DMS153 treated with DMSO at 0.1 percent for 48 hours (cell line): ENCODE results near the gene ATP6V1C2.
"Not testable (repeated sequence)": the region's sequence is repeated elsewhere in the genome, so short reads cannot be mapped to it uniquely, and the experiment has no call there.

Experiments used
- DNase-seq: peaks from one replicate; lab custom pipeline; 2025; ENCODE audit not compliant: unreplicated experiment; lab: John Stamatoyannopoulos, UW

Gene ATP6V1C2

DNA sequence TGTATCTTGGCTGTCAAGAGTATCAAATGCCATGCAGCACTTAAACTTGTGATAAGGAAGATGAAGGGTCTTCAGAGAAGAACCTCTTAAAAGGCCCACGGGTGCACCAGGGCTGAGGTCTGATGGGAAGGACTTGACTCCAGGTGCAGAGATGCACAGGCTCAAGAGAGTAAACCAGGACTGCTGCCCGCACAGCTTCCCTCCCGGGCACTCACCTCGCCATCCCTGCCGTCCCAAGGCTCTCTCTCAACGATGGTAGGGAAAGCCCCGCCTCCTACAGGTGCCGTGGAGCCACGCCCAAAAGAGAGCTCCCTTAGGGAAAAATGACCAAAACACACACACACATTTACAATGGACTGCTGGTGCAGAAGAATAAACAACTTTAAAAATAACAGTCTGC is 63.3 kb downstream of the ATP6V1C2 start:
- DNase-seq, result no peak

DNA sequence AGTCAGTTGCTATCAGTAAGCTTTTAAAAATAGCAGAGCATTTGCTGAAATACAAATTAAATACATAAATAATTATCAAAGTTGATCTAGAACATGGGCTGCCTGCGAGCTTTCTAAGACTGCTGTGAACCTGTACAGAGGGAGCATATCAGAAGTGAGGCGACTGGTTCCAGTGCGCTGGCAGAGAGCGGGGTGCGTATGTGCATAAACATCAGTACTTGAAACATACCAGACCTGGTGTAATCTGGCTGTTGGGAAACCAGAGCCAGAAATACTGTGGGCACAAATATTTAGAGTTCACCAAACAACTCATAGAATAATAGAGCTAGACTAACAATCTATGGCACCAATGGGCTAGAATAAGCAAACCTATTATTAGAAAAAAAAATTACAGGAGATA is 63.8 kb downstream of the ATP6V1C2 start:
- no peak for DNase-seq

DNA sequence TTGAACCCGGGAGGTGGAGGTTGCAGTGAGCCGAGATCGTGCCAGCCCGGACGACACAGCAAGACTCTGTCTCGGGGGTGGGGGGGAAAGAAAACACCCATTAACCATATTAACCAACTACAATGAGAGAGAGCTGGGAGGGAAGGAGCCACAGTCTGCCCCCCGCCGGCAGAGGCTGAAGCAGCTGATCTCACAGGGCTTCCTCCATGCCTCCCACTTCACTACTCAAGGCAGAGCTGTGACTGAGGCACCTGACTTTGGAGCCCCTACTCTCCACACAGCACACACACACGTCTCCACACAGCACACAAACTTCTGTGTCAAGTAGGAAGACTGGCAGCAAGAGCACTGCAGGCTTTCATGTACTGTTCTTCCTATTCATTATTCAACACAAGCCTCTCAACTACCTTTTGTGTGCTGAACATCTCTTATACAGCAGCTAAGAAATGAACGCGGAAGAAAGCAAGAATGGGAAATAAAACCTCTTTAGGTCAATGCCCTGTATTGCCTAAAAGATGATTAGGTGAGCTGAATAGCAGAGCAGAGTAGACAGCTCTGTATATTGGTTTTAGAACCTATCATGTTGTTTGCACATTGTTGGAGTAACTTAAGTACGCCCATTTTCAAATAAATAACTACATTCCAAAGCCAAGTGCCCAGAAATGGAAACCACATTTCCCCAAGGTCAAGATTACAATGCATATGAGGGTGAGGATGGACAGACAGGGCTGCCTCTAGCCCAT is 65.0 kb downstream of the ATP6V1C2 start:
- no peak for DNase-seq

DNA sequence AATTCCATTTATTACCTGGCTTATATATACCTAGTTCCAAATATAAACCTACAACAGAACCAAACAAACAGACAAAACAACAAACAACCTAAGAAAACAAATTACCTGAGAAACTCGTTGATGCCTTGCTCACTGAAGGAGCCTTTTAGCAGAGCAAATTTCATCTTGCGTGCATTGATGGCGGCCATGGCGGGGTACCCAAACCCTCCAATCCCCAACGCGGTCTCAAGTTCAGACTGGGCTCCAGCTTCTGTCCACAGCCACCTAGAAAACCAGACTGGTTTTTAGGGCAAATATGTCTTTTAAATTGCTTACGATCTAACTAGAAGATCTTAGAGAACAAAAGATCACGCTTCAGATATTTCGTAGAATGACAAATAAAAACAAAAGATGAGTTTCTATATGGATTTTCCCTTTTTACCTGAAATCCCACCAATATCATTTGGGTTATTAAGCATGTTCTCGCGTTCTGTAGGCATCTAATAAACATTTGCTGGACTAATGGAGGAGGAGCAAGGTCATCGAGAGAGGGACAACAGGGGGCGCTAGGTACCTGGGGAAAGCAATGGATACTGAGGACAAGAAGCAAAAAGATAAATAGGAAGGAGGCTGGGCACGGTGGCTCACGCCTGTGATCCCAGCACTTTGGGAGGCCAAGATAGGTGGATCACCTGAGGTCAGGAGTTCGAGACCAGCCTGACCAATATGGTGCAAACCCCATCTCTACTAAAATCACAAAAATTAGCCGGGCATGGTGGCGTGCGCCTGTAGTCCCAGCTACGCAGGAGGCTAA is 65.9 kb downstream of the ATP6V1C2 start:
- no peak for DNase-seq

DNA sequence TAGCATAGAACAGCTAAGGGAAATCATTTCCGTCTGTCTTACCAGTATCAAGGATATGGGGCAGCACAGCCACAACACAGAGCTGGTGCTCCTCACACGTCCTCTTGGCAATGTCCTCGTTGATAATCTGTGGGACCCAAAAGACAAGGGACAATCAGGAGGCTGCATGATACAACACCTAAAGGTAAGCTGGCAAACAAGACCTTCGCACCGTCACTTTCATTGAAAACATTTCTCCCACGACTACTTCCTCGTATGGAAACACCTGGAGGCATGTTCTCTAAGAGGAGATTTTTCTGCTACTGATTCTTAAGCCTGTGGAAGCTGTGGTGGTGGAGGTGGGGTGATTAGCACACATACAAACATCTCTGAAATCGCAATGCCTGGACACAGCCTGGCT is 67.4 kb downstream of the ATP6V1C2 start:
- DNase-seq, result no peak

DNA sequence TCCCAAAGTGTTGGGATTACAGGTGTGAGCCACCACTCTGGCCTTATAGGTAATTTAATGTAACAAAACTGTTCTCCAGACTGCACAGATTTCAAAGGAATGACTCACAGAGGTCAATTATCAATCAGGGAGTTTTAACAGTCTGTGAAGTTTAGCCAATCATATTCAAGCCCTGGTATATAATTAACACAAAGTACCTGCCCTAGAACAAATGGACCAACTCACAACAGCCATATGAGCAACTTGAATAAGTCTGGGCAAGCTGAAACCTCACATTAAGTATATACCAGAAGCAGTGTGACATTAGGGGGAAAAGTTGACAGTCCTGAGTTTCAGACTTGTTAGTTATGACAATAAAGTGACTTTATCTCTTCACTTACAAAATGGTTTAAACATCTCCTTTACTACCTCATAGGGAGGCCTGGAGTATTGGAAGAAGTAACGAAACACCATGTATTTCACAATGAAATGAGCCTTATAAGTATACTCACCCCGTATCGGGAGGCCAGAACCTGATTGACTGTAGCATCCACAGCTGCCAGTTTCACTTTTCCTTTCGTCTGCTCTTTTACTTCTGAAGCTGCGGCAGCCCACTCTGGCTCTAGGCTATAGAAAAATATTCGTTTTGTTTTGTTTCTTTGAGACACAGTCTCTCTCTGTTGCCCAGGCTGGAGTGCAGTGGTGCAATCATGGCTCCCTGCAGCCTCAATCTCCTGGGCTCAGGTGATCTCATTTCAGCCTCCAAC is 69.0 kb downstream of the ATP6V1C2 start:
- DNase-seq, result no peak

DNA sequence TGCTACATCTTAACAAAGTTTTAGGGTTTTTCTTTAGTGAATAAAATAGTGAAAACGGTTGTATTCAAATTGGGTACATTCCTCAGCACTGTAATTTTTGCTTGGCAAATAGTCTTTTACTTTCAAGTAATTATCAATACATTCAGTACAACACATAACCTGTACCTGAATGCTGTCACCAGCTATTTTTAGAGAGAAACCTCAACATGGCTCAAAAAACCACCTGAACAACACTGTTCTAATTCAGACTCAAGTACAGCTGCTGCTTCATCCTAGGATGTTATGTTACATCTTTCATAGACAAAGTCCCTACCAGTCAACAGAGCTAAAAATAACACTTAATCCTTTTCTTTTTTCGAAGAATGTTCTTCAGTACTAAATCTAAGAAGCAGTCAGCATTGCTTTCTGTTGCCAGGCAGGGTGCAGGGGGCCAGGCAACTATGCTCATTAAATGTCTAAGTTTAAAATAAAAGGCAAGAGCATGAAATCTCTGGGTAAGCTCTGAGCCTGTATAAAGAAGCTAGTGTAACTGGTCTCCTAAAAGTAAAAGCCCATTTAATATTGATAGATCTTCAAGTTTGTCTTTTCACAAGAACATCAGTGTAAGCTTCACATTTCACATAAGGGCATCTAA is 70.7 kb downstream of the ATP6V1C2 start:
- DNase-seq, result no peak

DNA sequence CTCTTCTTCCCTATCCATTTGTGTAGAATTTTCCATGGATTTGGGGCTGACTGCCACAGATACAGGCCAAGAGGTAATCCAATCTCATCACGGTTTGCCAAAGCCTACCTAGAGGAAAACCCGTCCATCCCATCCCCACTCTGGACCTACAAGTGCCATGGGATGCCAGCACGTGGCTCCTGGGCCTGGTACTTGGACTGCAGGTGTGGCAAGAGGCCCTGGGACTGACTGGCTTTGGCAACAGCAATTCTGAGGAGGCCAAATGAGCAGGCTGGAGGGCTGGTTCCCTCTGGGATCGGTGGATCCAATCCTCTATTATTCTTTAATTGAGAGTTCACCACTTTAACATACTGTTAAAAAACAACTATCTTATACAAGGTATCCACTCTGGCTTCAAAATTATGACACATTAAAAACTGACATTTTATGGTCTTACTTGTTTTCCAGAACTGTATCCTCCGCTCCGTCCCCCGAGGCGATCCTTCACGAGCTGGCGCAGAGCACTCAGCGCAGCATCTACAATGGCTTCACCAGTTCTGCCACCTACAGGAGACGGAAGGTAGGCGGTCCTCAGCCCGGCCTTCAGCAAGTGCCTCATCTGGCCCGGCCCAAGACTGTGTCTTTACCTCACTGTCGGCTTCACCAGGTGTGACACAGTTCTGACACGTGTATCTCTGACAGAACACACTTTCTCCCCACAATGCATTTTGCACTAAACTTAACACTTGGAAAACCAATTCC is 71.4 kb downstream of the ATP6V1C2 start:
- DNase-seq, result no peak

DNA sequence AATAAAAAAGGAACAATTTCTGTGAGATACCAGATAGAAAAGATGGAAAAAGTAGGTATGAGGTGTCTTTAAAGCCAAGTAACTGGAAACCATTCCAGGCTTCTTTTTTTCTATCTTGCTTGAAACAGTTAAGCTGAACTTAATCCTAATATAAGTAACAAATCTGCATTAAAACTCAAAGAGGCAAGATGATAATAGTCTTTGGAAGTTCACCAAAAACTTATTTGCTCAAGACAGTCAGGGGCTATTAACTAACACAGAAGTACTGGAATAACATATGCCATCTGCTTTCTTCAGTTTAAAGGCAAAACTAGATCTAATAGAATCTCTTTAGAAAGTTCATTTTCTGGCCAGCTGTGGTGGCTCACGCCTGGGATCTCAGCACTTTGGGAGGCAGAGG is 72.4 kb downstream of the ATP6V1C2 start:
- no peak for DNase-seq

DNA sequence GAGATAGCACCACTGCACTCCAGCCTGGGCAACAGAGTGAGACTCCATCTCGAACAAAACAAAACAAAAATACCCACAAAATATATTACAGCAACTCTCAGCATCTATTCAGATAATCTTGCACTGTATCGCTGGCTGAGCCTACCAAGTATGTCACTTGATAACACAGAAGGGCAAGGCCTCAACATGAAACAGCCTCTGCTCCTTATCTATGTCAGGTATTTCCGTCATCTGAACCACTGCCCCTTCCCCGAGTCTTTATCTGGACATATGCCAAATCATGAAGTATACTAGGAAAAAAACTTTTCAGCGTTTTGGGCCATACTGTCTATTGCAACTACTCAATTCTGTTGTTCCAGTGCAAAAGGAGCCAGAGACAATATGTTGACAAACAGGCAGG is 73.4 kb downstream of the ATP6V1C2 start:
- no peak for DNase-seq

DNA sequence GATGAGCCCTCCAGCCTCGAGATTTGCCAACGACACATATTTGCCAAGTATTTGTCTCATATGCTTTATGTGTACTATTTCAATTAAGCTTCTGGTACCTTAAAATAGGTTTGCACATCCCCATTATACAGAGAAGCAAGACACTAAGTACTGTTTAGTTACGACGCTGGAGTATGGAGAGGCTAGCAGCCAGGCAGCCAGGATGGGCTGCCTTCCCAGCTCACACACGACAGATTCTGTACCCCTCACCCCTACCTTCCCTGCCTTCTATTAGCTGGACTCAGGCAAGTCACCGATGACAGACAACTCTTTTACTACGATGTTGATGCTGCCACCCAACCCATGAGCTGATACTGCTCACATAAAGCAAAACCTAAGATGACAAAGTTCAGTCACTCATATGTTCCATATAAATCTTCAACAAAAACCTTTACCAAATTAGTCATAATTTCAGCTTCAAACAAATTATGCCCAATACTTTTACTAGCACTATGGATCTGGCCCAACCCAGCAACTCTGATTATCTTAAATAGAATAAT is 74.1 kb downstream of the ATP6V1C2 start:
- no peak for DNase-seq

DNA sequence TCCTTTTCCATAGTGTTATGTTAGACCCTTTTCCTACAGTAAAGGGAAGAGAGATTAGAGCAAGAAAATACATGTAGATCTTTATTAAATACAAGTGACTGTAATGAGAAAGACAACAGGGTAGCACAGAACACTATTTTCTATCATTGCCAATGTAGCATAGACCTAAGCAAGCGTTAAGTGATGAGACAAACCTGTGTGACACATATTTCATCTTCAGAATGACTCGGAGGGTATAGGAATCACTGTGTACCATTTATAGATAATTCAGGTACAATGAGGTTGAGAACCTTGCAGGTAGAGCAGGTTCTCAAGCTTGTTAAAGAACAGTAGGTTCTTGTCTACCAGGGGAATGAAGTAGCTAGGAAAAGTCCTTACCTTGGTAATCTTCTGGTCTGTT is 75.3 kb downstream of the ATP6V1C2 start:
- no peak for DNase-seq

DNA sequence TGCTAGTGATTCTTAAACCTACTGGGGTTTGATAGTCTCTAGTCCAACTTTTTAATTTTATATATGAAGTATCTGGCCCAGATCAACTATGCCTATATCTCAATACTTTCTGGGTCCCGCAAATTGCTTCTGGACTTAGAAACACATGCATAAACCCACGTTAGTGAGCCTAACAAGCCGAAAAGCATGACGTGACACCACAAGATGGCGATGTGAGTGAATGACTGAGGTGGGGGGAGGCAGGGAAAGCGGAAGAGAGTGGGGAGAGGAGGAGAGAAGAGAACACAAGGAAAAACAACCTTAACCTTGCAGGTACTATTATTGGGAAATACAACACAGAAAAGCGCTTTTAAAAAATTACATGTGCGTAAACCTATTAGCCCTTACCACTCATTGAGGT is 77.4 kb downstream of the ATP6V1C2 start:
- no peak for DNase-seq

DNA sequence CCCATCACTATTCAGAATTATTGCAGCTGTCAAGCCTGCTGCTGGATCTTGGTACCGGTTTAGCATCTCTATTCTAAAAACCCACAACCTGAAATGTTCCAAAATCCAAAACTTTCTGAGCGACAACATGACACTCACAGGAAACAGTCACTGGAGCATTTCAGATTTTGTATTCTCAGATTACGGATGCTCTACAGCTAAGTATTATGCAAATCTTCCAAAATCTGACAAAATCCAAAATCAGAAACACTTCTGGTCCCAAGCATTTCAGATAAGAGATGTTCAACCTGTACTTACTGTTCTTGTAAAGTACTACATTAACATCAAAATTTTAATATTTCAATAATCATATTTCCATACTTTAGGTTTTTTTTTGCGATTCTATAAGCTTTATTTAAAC is 78.7 kb downstream of the ATP6V1C2 start:
- no peak for DNase-seq

DNA sequence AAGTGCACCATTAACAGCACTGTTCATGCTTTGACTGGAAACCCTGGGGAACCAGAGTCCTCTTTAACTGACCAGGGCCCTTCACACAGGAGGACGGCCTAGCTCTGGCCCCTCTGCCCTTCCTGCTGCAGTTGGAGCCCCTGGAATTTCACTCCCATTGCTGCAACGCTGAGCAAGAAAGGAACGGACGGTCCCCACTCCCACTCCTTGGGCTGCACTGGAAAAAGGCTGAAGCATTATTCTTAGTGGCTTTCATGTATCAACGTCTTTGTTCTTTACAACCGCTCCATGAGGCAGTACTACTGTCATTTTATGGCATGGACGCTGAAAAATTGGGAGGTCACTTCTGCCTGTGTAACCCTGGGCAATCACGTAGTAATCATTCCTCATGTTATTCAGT is 81.2 kb downstream of the ATP6V1C2 start:
- no peak for DNase-seq

DNA sequence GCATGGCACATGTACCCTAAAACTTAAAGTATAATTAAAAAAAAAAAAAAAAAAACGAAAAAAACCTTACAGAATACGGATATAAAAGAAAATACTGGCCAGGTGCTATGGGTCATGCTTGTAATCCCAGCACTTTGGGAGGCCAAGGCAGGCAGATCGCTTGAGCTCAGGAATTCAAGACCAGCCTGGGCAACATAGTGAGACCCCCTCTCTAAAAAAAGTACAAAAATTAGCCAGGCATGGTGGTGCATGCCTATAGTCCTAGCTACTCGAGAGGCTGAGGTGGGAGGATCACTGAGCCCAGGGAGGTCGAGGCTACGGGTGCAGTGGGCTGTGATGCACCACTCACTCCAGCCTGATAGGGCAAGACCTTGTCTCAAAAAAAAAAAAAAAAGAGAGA is 84.6 kb downstream of the ATP6V1C2 start:
- DNase-seq, result not testable (repeated sequence)

DNA sequence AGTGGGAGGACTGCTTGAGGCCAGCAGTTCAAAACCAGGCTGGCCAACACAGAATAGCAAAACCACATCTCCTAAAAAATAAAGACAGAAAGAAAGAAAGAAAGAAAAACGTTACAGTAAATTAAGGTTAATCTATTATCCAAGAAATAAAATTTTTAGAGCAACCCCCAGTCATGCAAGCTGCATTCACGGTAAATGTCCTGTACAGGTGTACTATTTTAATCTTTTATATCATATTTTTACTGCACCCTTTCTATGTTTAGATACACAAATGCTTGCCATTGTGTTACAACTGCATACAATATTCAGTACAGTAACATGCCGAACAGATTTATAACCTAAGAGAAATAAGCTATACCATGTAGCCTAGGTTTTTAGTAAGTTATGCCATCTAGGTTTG is 85.1 kb downstream of the ATP6V1C2 start:
- no peak for DNase-seq

DNA sequence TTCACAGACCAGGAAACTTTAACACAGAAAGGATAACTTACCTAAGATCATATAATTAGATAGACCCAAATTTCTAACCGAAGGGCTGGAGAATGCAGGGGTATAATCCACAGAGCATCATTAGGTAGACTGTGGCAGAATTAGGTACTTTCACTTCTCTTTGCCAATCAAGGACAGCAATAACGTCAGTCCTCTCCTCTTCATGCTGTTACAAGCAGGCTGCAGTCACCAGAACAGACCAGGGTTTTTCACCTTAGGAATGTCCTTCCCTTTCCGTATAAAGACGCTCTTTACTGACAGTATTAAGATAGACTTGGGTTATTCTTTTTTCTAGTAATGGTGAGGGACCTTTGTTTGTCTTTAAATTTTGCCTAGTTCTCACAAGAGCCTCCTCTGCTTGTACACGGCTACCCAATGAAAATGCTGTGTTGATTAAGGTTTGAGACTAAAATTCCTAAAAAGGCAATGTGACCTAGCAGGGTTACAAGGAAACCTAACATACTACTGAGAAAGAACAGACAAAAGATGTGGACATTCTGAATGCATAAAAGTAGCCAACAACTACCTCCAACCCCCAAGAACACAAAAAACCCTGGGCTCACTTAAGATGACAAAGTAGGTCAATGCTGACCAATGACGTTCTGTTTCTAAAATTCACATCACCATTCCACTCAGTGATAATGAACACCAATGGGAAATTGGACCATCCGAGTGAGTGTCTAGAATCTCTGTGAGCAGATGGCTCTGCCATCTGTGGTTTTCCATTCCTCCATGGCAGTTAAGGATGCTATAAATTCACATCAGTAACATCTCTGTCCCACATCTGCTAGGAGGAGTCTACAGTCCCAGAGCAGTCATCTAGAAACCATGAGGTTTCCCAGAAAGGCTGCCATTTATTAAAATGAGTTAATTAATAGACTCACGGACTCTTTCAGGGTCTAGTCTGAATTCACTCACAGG is 89.1 kb downstream of the ATP6V1C2 start:
- DNase-seq, result no peak

DNA sequence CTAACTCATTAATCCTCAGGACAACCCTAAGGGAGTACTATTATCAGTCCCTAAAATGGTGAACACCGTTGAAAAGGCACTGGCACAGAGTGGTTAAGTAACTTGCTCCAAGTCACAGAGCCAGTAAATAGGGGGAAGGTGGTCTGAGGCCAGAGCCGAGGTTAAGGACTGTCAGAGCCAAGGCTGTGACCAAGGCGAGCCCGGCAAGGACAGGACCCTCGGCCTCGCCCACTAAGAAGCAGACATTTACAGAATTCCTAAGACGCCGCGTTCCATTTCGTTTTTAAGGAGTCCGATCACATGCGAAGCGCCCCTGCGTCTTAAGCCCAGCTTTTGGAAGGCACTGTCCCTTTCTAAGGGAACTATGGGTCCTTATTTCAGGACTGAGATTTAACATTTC is 90.1 kb downstream of the ATP6V1C2 start:
- no peak for DNase-seq
